Mucosa of rectum (tissue), 2 donors: Measurements from ENCODE around the gene XRCC5.

Experiments used
- H3K27ac ChIP-seq, 2 donors: one replicate each; pipeline ENCODE4 v1.7.0; 2013; ENCODE audit warnings: inconsistent platforms in 2 of 2, low read depth in 2 of 2, low read length in 2 of 2
- H3K27me3 ChIP-seq, 2 donors: one replicate each; pipeline ENCODE4 v1.7.0; 2013; ENCODE audit warnings: low read length in 2 of 2; ENCODE audit not compliant: control insufficient read depth in 2 of 2, insufficient read depth in 2 of 2
- H3K36me3 ChIP-seq, 2 donors: one replicate each; pipeline ENCODE4 v1.7.0; 2013; ENCODE audit warnings: low read length in 2 of 2; ENCODE audit not compliant: control insufficient read depth in 2 of 2, insufficient read depth in 2 of 2
- H3K4me1 ChIP-seq, 2 donors: one replicate each; pipeline ENCODE4 v1.7.0; 2013; ENCODE audit warnings: low read length in 2 of 2, mild to moderate bottlenecking in 1 of 2; ENCODE audit not compliant: control insufficient read depth in 2 of 2, insufficient read depth in 2 of 2
- H3K4me3 ChIP-seq, 2 donors: one replicate each; pipeline ENCODE4 v1.7.0; 2013; ENCODE audit warnings: low read length in 2 of 2
- H3K9ac ChIP-seq, 2 donors: one replicate each; pipeline ENCODE4 v1.7.0; 2013; ENCODE audit warnings: low read length in 2 of 2, low read depth in 1 of 2, mild to moderate bottlenecking in 1 of 2
- H3K9me3 ChIP-seq, 2 donors: one replicate each; pipeline ENCODE4 v1.7.0; 2013; ENCODE audit warnings: low read length in 2 of 2; ENCODE audit not compliant: control insufficient read depth in 2 of 2
- donor health status: healthy.
- donor health status: Normal muscosa, but diverticular disease.

XRCC5 gene

DNA sequence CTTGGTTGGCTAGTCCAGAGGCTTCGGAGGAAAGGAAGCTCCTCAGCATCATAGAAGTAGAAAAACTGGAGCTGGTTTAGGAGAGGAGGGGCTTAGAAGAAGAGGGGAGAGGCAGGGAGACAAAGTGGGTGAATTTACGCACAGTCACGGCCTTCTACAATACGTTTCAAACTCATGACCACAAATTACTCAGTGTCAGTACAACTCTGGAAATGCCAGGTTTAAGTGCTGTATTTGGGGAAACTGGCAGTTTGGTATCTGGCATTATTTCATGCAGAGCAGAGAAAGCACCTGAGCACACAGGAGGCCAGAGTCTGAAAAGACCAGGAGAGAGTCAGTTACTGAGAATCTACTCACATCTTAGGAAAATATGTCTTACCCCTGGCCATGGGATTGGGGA, 55.4 kb downstream of the XRCC5 start:
- Histone ChIP-seq H3K9ac (no peak overlapping the region), H3K27ac (no peak overlapping the region), H3K27me3 (no peaks in the 10 kb centered on the region), H3K36me3 (peaks cover 64 to 74% of the 10 kb centered on the region in 2 donors), H3K4me3 (no peak overlapping the region), H3K4me1 (no peaks in the 10 kb centered on the region), H3K9me3 (no peaks in the 10 kb centered on the region)

DNA sequence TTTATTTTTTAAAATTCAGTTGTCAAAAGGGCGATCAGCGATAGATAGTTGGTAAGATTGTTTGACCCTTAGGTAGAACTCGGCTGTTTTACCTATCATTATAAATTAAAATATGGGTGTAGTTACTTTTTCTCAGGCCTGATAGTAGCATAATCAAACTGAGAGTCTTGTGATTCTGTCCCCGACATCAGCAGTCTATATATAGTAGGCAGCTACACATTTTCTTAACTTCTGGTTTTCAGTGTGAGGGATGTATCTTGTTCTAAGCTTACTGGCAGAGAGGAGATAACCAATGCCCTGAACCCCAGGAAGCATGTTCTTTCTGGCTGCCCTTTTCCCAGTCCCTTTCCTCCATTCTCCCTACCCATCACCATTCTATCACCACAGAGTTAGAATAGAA, 56.6 kb downstream of the XRCC5 start:
- no peaks in the 10 kb centered on the region for H3K4me1 ChIP-seq
- no peak overlapping the region for H3K9ac ChIP-seq
- H3K36me3 ChIP-seq = peaks cover 60 to 64% of the 10 kb centered on the region in 2 donors
- no peaks in the 10 kb centered on the region for H3K9me3 ChIP-seq
- H3K27me3 ChIP-seq = no peaks in the 10 kb centered on the region
- H3K4me3 ChIP-seq = no peak overlapping the region
- H3K27ac ChIP-seq = no peak overlapping the region

DNA sequence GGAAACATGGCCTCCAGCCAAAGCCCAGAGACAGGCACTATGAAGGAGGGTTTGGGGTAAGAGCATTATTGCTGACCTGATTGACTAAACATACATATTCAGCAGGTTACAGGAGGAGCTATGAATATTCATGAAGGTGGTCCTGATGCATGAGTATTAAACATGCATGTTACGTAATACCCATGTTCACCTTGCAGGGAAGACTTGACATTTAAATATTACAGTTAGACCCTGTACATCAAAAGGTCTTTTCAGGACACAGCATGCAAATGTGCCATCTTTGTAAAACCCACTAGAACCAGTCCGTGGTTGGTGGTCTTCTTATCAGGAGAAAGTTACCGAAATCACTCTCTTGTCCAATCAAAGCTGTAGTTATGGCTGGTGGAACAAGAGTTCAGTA, 59.9 kb downstream of the XRCC5 start:
- H3K4me3 ChIP-seq = no peak overlapping the region
- H3K4me1 ChIP-seq = no peaks in the 10 kb centered on the region
- H3K27me3 ChIP-seq = no peaks in the 10 kb centered on the region
- no peak overlapping the region for H3K9ac ChIP-seq
- peaks cover 36 to 42% of the 10 kb centered on the region in 2 donors for H3K36me3 ChIP-seq
- H3K27ac ChIP-seq = no peak overlapping the region
- H3K9me3 ChIP-seq = no peaks in the 10 kb centered on the region

DNA sequence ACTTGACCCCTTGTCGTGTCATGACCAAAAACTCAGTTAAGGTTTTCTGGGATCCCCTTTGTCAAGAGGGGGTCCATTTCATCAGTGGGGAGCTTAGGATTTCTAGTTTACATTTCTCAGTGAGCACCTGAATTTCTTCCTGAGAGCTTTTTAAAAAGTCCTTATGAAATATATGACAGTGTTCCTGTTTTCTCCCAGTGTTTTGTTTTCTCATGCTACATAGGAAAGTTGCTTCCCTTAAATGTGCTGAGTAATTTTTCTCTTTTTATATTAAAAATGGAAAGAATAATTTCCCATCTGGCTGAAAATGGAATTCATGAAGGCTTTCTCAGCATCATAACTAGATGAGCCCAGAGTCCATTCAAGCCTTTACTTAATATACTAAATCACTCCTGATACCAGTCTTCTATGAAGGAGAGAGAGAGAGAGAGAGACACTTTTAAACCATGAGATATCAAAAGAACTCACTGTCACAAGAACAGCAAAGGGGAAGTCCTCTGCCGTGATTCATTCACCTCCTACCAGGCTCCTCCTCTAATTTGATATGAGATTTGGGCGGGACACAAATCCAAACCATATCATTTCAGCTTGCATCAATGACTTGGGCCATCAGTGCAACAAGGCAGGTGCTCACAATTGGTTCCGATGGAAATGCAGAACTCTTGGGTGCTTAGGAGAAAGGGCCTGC, 61.1 kb downstream of the XRCC5 start:
- no peak overlapping the region for H3K4me3 ChIP-seq
- H3K27ac ChIP-seq = no peak overlapping the region
- no peaks in the 10 kb centered on the region for H3K27me3 ChIP-seq
- peaks cover 29 to 43% of the 10 kb centered on the region in 2 donors for H3K36me3 ChIP-seq
- H3K4me1 ChIP-seq = no peaks in the 10 kb centered on the region
- H3K9ac ChIP-seq = no peak overlapping the region
- H3K9me3 ChIP-seq = no peaks in the 10 kb centered on the region

DNA sequence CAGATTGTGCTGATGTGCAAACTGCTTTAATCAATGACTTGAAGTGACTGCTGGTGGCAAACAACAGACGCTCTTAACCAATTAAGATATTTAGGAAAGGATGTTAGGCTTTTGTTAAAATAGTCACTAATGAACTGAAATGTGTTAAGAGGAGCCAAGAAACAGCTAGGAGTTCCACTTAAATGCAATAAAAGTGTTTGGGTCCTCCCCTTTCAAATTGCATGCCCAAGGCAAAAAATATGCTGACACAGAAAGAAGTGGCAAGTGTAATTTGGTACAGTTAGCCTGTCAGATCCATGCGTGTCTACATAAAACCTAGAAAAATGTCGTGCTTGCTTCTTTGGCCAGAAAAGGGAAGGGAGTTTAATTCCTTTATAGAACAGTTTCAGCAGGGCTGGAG, 61.9 kb downstream of the XRCC5 start:
- Histone ChIP-seq H3K4me3 (no peak overlapping the region), H3K36me3 (peaks cover 27 to 47% of the 10 kb centered on the region in 2 donors), H3K27ac (no peak overlapping the region)

DNA sequence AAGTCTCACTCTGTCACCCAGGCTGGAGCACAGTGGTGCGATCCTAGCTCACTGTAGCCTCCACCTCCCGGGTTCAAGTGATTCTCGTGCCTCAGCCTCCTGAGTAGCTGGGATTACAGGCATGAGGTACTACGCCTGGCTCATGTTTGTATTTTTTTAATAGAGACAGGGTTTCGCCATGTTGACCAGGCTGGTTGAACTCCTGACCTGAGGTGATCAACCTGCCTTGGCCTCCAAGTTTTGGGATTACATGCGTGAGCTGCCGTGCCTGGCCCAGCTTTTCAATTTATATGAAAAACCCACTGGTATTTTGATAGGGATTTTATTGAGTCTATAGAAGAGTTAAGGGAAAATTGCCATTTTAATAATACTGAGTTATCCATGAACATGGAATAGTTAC, 63.3 kb downstream of the XRCC5 start:
- H3K27me3 ChIP-seq = no peaks in the 10 kb centered on the region
- no peaks in the 10 kb centered on the region for H3K9me3 ChIP-seq
- H3K4me3 ChIP-seq = no peak overlapping the region
- no peak overlapping the region for H3K27ac ChIP-seq
- H3K4me1 ChIP-seq = no peaks in the 10 kb centered on the region
- peaks cover 23 to 38% of the 10 kb centered on the region in 2 donors for H3K36me3 ChIP-seq
- H3K9ac ChIP-seq = no peak overlapping the region

More for the DNA sequence above, 61.9 kb downstream of the XRCC5 start:
- no peaks in the 10 kb centered on the region for H3K4me1 ChIP-seq
- no peak overlapping the region for H3K9ac ChIP-seq
- H3K27me3 ChIP-seq = no peaks in the 10 kb centered on the region
- H3K9me3 ChIP-seq = no peaks in the 10 kb centered on the region

DNA sequence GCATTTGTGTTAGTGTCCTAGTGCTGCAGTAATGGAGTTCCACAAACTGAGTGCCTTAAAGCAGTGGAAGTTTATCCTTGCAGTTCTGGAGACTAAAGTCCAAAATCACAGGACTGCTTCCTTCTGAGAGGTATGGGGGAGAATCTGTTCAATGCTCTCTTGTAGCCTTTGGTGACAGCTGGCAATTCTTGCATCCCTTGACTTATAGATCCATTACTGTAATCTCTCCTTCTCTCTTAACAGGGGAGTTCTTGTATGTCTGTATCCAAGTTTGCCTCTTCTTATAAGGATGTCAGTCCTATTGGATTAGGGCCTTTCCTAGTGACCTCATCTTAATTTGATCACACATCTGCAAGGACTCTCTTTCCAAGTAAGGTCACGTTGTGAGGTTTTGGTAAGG, 69.9 kb downstream of the XRCC5 start:
- Histone ChIP-seq H3K4me3 (no peak overlapping the region), H3K36me3 (peaks cover 17 to 36% of the 10 kb centered on the region in 2 donors), H3K4me1 (no peaks in the 10 kb centered on the region), H3K9ac (no peak overlapping the region), H3K27ac (no peak overlapping the region), H3K27me3 (no peaks in the 10 kb centered on the region), H3K9me3 (no peaks in the 10 kb centered on the region)

DNA sequence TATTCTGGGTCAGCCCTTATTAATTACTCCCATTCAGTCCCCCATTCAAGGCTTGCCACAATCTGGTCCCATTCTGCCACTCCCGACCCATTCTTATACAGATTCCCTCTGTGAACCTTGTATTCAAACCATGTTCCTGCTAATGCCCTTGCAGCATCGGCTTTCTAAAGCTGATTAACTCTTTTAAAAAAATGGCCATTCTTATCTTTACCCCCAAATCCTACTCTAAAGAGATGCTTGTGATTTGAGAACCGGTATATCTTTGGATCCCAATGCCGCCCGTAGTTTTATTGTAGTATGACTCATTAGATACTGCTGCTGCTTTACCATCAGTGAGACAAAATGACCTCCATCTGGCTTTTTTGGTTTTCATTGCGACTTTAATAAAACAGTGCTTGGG, 72.2 kb downstream of the XRCC5 start:
- H3K36me3 ChIP-seq = peaks cover 17 to 20% of the 10 kb centered on the region in 2 donors
- no peak overlapping the region for H3K4me3 ChIP-seq
- no peak overlapping the region for H3K9ac ChIP-seq
- H3K4me1 ChIP-seq = no peaks in the 10 kb centered on the region
- no peaks in the 10 kb centered on the region for H3K27me3 ChIP-seq
- no peaks in the 10 kb centered on the region for H3K9me3 ChIP-seq
- no peak overlapping the region for H3K27ac ChIP-seq

DNA sequence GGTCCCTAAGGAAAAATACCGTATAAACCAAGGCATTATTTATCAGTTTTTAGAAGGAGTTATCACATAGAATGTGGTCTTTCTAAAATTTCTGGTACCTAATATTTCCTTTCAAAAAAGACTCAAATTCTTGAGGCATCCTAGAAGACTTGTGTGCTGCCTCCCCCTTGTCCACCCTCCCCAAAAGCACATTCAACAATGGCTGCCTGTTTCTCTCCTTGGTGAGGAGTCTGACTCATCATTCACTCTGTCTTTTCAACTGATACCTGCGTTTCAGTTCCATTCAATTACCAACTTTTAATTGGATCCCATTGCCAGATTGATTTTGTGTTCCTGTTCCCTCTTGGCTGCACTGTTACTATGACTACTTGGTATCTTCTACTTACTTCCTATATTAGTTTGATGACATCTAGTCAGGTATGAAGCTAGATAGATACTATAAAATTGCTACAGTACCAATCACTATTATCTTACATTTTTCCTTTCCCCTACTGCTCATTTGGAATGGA, 72.9 kb downstream of the XRCC5 start:
- H3K4me3 ChIP-seq = no peak overlapping the region
- no peak overlapping the region for H3K9ac ChIP-seq
- H3K36me3 ChIP-seq = peaks cover 17 to 22% of the 10 kb centered on the region in 2 donors
- H3K9me3 ChIP-seq = no peaks in the 10 kb centered on the region
- no peak overlapping the region for H3K27ac ChIP-seq
- H3K4me1 ChIP-seq = no peaks in the 10 kb centered on the region
- H3K27me3 ChIP-seq = no peaks in the 10 kb centered on the region

DNA sequence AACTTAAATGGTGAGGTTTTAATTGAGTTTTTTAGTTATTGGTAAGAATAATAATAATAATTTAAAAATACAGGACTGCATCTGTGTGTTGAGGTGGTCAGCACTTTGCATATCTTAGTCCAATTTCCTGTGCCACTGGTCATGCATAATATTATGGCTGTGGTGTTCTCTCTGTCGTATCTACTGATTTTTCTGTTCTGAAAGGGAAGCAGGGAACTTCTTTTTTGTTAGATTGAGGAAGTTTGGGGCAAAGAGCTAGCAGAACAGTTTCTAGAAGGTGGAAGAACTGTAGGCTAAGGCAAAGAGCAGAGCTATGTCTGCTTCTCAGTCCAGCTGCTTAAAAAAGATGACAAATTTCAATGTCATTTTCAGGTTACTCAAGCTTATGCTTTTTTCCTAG, 74.3 kb downstream of the XRCC5 start:
- peaks cover 12 to 20% of the 10 kb centered on the region in 2 donors for H3K36me3 ChIP-seq
- no peak overlapping the region for H3K27ac ChIP-seq
- no peaks in the 10 kb centered on the region for H3K9me3 ChIP-seq
- no peaks in the 10 kb centered on the region for H3K27me3 ChIP-seq
- H3K4me1 ChIP-seq = peaks cover 0 to 1% of the 10 kb centered on the region in 2 donors
- no peak overlapping the region for H3K4me3 ChIP-seq
- no peak overlapping the region for H3K9ac ChIP-seq
